Left ventricle myocardium inferior (tissue), 1 donor: ENCODE data around the gene METTL2A. TPM values are rescaled to one million over a fixed set of nuclear protein-coding genes. Genes with fewer than 3 reads are reported as not detected.
"Not testable (repeated sequence)": the region's sequence is repeated elsewhere in the genome, so short reads cannot be mapped to it uniquely, and the experiment has no call there.

Experiments used
- DNase-seq: peaks from one replicate; pipeline ENCODE4 v3.0.0-alpha.2; 2020
- H3K27ac ChIP-seq: fragments of 200-600 bp; replicated peaks from 2 replicates; pipeline ENCODE4 v1.8.0; 2021
- H3K27me3 ChIP-seq: fragments of 200-600 bp; 2 replicates; pipeline ENCODE4 v1.8.0; 2021; ENCODE audit warnings: low read depth
- H3K36me3 ChIP-seq: fragments of 200-600 bp; 2 replicates; pipeline ENCODE4 v1.8.0; 2021
- H3K4me1 ChIP-seq: fragments of 200-600 bp; 2 replicates; pipeline ENCODE4 v1.8.0; 2021
- H3K4me3 ChIP-seq: fragments of 200-600 bp; 2 replicates; pipeline ENCODE4 v1.8.0; 2021; ENCODE audit warnings: mild to moderate bottlenecking, moderate library complexity
- H3K9me3 ChIP-seq: fragments of 200-600 bp; replicated peaks from 2 replicates; pipeline ENCODE4 v1.8.0; 2021
- intact Hi-C: fragments of 100-400 bp; cut with micrococcal nuclease; formaldehyde crosslinking; loops from one replicate; pipeline ENCODE4 v1.11.0; 2022
- long read RNA-seq: library from polyadenylated mRNA; unstranded; transcript quantifications from one replicate; pipeline ENCODE4 v2.0.0, GENCODE V29; 2021
- total RNA-seq: library from RNA; stranded (reverse); fragmentation: NEBNext Ultra II Directional; extraction: Animal tissue kit (Norgen Biotek cat#: 25700); gene quantifications from one replicate; pipeline ENCODE4 v1.2.1, GENCODE V29; 2021
- TF ChIP-seq, protein P1 (sequence below): fragments of 200-600 bp; IDR thresholded peaks from 2 replicates; pipeline ENCODE4 v1.8.0; 2021; ENCODE audit warnings: antibody characterized with exemption, mild to moderate bottlenecking, borderline replicate concordance
- donor health status: DM: no; HTN: yes; CAD: no; lungs with severe emphysema.

METTL2A gene
- 14.9 TPM for total RNA-seq
- long read RNA-seq, transcript METTL2A-201 (9 exons, 2,537 nt) = major isoform, 13 of 19 reads
- long read RNA-seq, partial matches to known transcripts = 0 of 19 reads
- long read RNA-seq, other reads (novel, unspliced or antisense) = 2 of 19 reads

GRCh38 chr17:62423647-62424461 lies at the start of gene METTL2A:
METTL2A (plus strand) TSS chr17:62423897; CDS start chr17:62423903, 6 bp downstream.
- TF ChIP-seq, protein P1, sequence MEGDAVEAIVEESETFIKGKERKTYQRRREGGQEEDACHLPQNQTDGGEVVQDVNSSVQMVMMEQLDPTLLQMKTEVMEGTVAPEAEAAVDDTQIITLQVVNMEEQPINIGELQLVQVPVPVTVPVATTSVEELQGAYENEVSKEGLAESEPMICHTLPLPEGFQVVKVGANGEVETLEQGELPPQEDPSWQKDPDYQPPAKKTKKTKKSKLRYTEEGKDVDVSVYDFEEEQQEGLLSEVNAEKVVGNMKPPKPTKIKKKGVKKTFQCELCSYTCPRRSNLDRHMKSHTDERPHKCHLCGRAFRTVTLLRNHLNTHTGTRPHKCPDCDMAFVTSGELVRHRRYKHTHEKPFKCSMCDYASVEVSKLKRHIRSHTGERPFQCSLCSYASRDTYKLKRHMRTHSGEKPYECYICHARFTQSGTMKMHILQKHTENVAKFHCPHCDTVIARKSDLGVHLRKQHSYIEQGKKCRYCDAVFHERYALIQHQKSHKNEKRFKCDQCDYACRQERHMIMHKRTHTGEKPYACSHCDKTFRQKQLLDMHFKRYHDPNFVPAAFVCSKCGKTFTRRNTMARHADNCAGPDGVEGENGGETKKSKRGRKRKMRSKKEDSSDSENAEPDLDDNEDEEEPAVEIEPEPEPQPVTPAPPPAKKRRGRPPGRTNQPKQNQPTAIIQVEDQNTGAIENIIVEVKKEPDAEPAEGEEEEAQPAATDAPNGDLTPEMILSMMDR = peak; percentile 47
- intact Hi-C loops = not testable (repeated sequence)
- peak within 1 kb of the TSS; percentile 85 for H3K27ac ChIP-seq

DNA sequence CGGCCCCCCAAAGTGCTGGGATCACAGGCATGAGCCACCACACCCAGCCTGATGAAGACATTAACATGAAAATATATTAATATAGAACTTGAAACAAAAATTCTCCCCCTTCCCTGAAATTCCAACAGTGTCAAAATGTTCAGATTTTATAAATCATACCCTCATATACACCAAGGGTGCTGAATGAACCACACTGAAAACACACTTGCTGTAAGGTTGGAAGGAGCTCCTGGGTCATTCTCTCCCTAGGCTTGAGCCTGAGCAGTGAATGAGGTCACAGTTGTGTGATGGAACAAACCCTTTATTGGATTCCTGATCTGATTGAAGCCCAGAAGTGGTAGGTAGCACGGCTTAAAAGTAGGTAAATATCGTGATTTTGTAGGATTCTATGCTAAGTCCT lies 43.4 kb upstream of the METTL2A start, which contains the start of gene EFCAB3:
EFCAB3 (plus strand) TSS at position 301 of the 400 bp plus-strand sequence. CDS start 2,427 bp downstream, outside the sequence.
- DNase-seq = no peak
- intact Hi-C loops = no loop called here
- Histone ChIP-seq H3K4me1 (no peaks in the 10 kb centered on the region), H3K9me3 (no peaks in the 10 kb centered on the region), H3K27ac (no peak within 1 kb of the TSS), H3K4me3 (no peak within 1 kb of the TSS), H3K36me3 (no peaks in the 10 kb centered on the region), H3K27me3 (peaks cover 62% of the 10 kb centered on the region)
- TF ChIP-seq, protein P1 = no peak

More at GRCh38 chr17:62423647-62424461, at the start of gene METTL2A:
- Histone ChIP-seq H3K27me3 (peaks cover 13% of the 10 kb centered on the region), H3K4me3 (peak within 1 kb of the TSS; percentile 85), H3K4me1 (peaks cover 24% of the 10 kb centered on the region), H3K36me3 (peaks cover 15% of the 10 kb centered on the region)
- not testable (repeated sequence) for H3K9me3 ChIP-seq
- DNase-seq = peak; percentile 79

- no peaks in the 10 kb centered on the region for H3K9me3 ChIP-seq
- H3K27me3 ChIP-seq = peaks cover 55% of the 10 kb centered on the region
- TF ChIP-seq, protein P1 = no peak
- H3K36me3 ChIP-seq = no peaks in the 10 kb centered on the region
- intact Hi-C loops = no loop called here
- DNase-seq = no peak
- no peak overlapping the region for H3K4me3 ChIP-seq
- no peaks in the 10 kb centered on the region for H3K4me1 ChIP-seq
- no peak overlapping the region for H3K27ac ChIP-seq
Measured at GRCh38 chr17:62381561-62381960, 42.1 kb upstream of the METTL2A start.

GRCh38 chr17:62388856-62389255 lies 34.8 kb upstream of the METTL2A start:
- Histone ChIP-seq H3K27ac (no peak overlapping the region), H3K9me3 (no peaks in the 10 kb centered on the region), H3K4me1 (no peaks in the 10 kb centered on the region), H3K27me3 (peaks cover 65% of the 10 kb centered on the region), H3K36me3 (no peaks in the 10 kb centered on the region), H3K4me3 (no peak overlapping the region)
- TF ChIP-seq, protein P1 = no peak
- intact Hi-C loops = no loop called here
- DNase-seq = no peak

DNA sequence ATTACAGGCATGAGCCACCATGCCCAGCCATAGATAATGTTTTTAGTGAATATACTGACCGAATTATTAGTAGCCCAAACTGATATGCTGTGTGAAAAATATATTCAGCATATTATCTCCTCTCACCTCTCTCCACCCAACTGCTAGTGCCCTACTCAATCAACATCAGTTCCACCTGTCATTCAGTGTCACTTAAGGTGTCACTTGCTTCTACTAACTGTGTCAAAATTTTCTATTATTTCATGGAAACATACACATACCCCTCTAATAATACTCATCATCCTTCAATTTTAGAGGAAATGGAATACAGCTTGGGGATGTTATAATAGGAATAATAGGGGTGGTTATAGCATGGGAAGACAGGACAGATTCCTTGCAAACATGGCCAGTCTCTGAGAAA lies 30.8 kb upstream of the METTL2A start:
- Histone ChIP-seq H3K4me1 (no peaks in the 10 kb centered on the region), H3K27me3 (peaks cover 44% of the 10 kb centered on the region), H3K36me3 (no peaks in the 10 kb centered on the region), H3K9me3 (no peaks in the 10 kb centered on the region), H3K27ac (no peak overlapping the region), H3K4me3 (no peak overlapping the region)
- no peak for DNase-seq
- intact Hi-C loops = no loop called here
- TF ChIP-seq, protein P1 = no peak
